GM12878 (cell line): ENCODE measurements around the gene PSMG3. TPM values are rescaled to one million over a fixed set of nuclear protein-coding genes. Genes with fewer than 3 reads are reported as not detected.

Experiments used
- ATF2 ChIP-seq: IDR thresholded peaks from 2 replicates; pipeline ENCODE4 v1.6.1; 2012; ENCODE audit warnings: low read length, inconsistent platforms
- HCFC1 ChIP-seq: fragments of 150-350 bp; IDR thresholded peaks from 2 replicates; pipeline ENCODE4 v1.6.1; 2014; ENCODE audit warnings: low read length
- IRF4 ChIP-seq: IDR thresholded peaks from 2 replicates; pipeline ENCODE4 v1.6.1; 2011; ENCODE audit warnings: low read depth, low read length
- MYC ChIP-seq: IDR thresholded peaks from 2 replicates; pipeline ENCODE4 v1.6.1; 2011; ENCODE audit warnings: mild to moderate bottlenecking, low read length, moderate library complexity, inconsistent platforms; ENCODE audit not compliant: insufficient read depth, insufficient replicate concordance, insufficient read length, severe bottlenecking
- NFXL1 ChIP-seq: fragments of 450-650 bp; IDR thresholded peaks from 2 replicates; pipeline ENCODE4 v1.6.1; 2017; ENCODE audit warnings: antibody characterized with exemption, mild to moderate bottlenecking, borderline replicate concordance
- NKRF ChIP-seq: fragments of 450-650 bp; conservative IDR thresholded peaks from 2 replicates; pipeline ENCODE4 v1.6.1; 2017; ENCODE audit warnings: mild to moderate bottlenecking, moderate library complexity
- NR2C1 ChIP-seq: fragments of 450-650 bp; IDR thresholded peaks from 2 replicates; pipeline ENCODE4 v1.6.1; 2017; ENCODE audit warnings: antibody characterized with exemption, mild to moderate bottlenecking, moderate library complexity
- PAX8 ChIP-seq: fragments of 450-650 bp; IDR thresholded peaks from 2 replicates; pipeline ENCODE4 v1.6.1; 2017; ENCODE audit warnings: mild to moderate bottlenecking, moderate library complexity
- PML ChIP-seq: IDR thresholded peaks from 2 replicates; pipeline ENCODE4 v1.6.1; 2012; ENCODE audit warnings: low read length, inconsistent platforms
- POLR2AphosphoS2 ChIP-seq: IDR thresholded peaks from 2 replicates; pipeline ENCODE4 v1.6.1; 2011; ENCODE audit warnings: low read depth, mild to moderate bottlenecking, low read length, improper control_type of control experiment, moderate library complexity
- POU2F2 ChIP-seq: IDR thresholded peaks from 3 replicates; pipeline ENCODE4 v1.6.1; 2011; ENCODE audit warnings: low read depth, mild to moderate bottlenecking, low read length, borderline replicate concordance
- RELB ChIP-seq: fragments of 450-650 bp; IDR thresholded peaks from 2 replicates; pipeline ENCODE4 v1.6.1; 2017; ENCODE audit warnings: low read depth, mild to moderate bottlenecking, moderate library complexity
- REST ChIP-seq: IDR thresholded peaks from 2 replicates; pipeline ENCODE4 v1.6.1; 2012; ENCODE audit warnings: mild to moderate bottlenecking, low read depth, low read length
- SIN3A ChIP-seq: IDR thresholded peaks from 2 replicates; pipeline ENCODE4 v1.6.1; 2012; ENCODE audit warnings: low read depth, low read length, improper control_type of control experiment
- SIX5 ChIP-seq: IDR thresholded peaks from 2 replicates; pipeline ENCODE4 v1.6.1; 2011; ENCODE audit warnings: mild to moderate bottlenecking, low read depth, low read length, moderate library complexity; ENCODE audit not compliant: severe bottlenecking
- SRF ChIP-seq, 2 experiments: IDR thresholded peaks; 2 replicates each; pipeline ENCODE4 v1.6.1; 2011; ENCODE audit warnings: low read depth in 2 of 2, low read length in 2 of 2, mild to moderate bottlenecking in 1 of 2, moderate library complexity in 1 of 2
- SUZ12 ChIP-seq: fragments of 200-600 bp; sonication (generic); IDR thresholded peaks from one replicate; pipeline ENCODE4 v1.6.1; 2018; ENCODE audit warnings: antibody characterized with exemption, mild to moderate bottlenecking; ENCODE audit not compliant: unreplicated experiment
- TCF7 ChIP-seq: IDR thresholded peaks from 2 replicates; pipeline ENCODE4 v1.6.1; 2014; ENCODE audit warnings: antibody characterized with exemption, borderline replicate concordance
- YY1 ChIP-seq: IDR thresholded peaks from 2 replicates; pipeline ENCODE4 v1.6.1; 2011; ENCODE audit warnings: low read depth, mild to moderate bottlenecking, low read length
- ZBED1 ChIP-seq: IDR thresholded peaks from 2 replicates; pipeline ENCODE4 v1.6.1; 2016; ENCODE audit warnings: borderline replicate concordance
- ZNF217 ChIP-seq: fragments of 450-650 bp; IDR thresholded peaks from 2 replicates; pipeline ENCODE4 v1.6.1; 2017; ENCODE audit warnings: antibody characterized with exemption, mild to moderate bottlenecking
- polyA plus RNA-seq, 11 experiments: library from polyadenylated mRNA; depleted of rRNA in 4 of 11; unstranded in 6 of 11; stranded (reverse) in 5 of 11; fragments of >200 nt; fragmentation: Nextera tagmentation in 4 of 11; fragmentation: Illumina TruSeq in 1 of 11; extraction: Ambion mirVana in 4 of 11; extraction: Trizol in 1 of 11; gene quantifications; 1 replicate in 1 of 11; 2 replicates in 10 of 11; pipeline versions ENCODE4 v1.2.1 to v1.2.3, GENCODE V29; 2011 to 2016; ENCODE audit warnings: inconsistent platforms in 2 of 11, missing spikeins in 2 of 11, low read depth in 1 of 11
- total RNA-seq, 4 experiments: library from RNA; depleted of rRNA in 3 of 4; stranded (reverse); fragments of >200 nt in 3 of 4; fragmentation: Illumina TruSeq in 1 of 4; extraction: Trizol in 1 of 4; gene quantifications; 2 replicates each; pipeline versions ENCODE4 v1.2.1 to v1.2.3, GENCODE V29; 2013 to 2021
- TF ChIP-seq, protein P1 (sequence below): IDR thresholded peaks from 2 replicates; pipeline ENCODE4 v1.6.1; 2012; ENCODE audit warnings: low read depth, low read length, improper control_type of control experiment

The PSMG3 gene
- total and polyA plus RNA-seq, 10 of the 15 experiments (the other 5 are each of a cell fraction or from before 2014, with no cell fraction given): 23.9 to 115 (median 60.6) TPM

DNA sequence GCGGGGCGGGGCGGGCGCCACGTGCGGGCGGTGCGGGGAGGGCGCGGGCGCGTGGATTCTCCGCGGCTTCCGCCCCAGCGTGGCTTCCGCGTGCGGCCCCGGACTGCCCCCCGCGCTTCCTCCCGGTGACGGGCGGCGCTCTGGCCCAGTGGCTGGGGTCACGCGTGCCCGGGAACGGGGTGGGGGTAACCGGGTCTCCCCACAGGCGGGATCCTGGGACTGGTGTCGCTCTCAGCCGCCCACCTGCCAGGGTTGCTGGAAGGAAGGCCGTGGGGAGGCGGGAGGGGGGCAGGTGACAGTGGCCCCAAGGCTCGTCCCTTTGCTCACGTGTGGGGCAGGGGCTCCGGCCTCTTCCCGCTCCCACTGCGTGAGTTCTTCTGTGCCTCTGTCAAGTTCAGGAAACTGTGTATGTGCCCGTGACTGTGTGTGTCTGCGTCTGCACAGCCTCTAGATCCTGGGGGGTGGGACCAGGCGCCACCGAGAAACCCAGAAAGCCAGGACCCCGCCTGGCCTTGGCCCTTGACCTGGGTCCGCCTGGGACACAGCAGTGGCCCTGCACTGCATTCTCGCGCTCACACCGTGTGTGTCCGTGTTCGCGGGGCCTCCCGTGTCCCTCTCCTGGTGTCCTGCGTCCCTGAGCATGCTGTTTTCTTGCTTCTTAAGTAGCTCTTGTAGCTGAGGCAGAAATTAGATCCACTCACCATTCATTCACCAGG lies 38.4 kb downstream of the PSMG3 start (continued):
- TF ChIP-seq REST (no peak), SIX5 (no peak), HCFC1 (no peak), PAX8 (no peak), PML (no peak), SIN3A (no peak), TCF7 (no peak), IRF4 (no peak), SUZ12 (no peak), ATF2 (no peak), RELB (no peak), POLR2AphosphoS2 (no peak), NR2C1 (no peak), POU2F2 (no peak), MYC (peak; percentile 58), NFXL1 (no peak), YY1 (no peak), ZBED1 (no peak), ZNF217 (no peak), SRF (IDR thresholded peaks at IDR 0.05; ENCODE audit: low read depth in 2 of 2, low read length in 2 of 2) (no peak), NKRF (peak; percentile 36; the same call in 1 of the 2 replicates)
- TF ChIP-seq, protein P1, sequence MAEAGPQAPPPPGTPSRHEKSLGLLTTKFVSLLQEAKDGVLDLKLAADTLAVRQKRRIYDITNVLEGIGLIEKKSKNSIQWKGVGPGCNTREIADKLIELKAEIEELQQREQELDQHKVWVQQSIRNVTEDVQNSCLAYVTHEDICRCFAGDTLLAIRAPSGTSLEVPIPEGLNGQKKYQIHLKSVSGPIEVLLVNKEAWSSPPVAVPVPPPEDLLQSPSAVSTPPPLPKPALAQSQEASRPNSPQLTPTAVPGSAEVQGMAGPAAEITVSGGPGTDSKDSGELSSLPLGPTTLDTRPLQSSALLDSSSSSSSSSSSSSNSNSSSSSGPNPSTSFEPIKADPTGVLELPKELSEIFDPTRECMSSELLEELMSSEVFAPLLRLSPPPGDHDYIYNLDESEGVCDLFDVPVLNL: no peak
